Neural cell (in vitro differentiated cells): Measurements from ENCODE around the gene PIK3R6. TPM values are rescaled to one million over a fixed set of nuclear protein-coding genes. Genes with fewer than 3 reads are reported as not detected.

Experiments used
- H2AFZ ChIP-seq: fragments of 200-600, 300-800 bp; sonication (generic), shearing (Covaris generic); 2 replicates; pipeline ENCODE4 v1.6.0; 2014; ENCODE audit warnings: low read depth, mild to moderate bottlenecking, antibody characterized with exemption, low read length, moderate library complexity
- H3F3A ChIP-seq: fragments of 200-600 bp; shearing (Covaris generic); 2 replicates; pipeline ENCODE4 v1.6.1; 2016; ENCODE audit warnings: mild to moderate bottlenecking, moderate library complexity, mixed read lengths, antibody characterized with exemption, low read length; ENCODE audit not compliant: insufficient read depth, poor library complexity, severe bottlenecking
- H3K27ac ChIP-seq: fragments of 200-600, 300-800 bp; sonication (generic), shearing (Covaris generic); 2 replicates; pipeline ENCODE4 v1.5.1; 2014; ENCODE audit warnings: mild to moderate bottlenecking, low read length, moderate library complexity
- H3K27me3 ChIP-seq: fragments of 300-800, 200-600 bp; sonication (generic), shearing (Covaris generic); 2 replicates; pipeline ENCODE4 v1.6.0; 2014; ENCODE audit warnings: mild to moderate bottlenecking, low read depth, low read length, moderate library complexity; ENCODE audit not compliant: insufficient read depth
- H3K36me3 ChIP-seq: fragments of 300-800, 200-600 bp; sonication (generic), shearing (Covaris generic); 2 replicates; pipeline ENCODE4 v1.5.1; 2014; ENCODE audit warnings: mild to moderate bottlenecking, antibody characterized with exemption, low read length, moderate library complexity; ENCODE audit not compliant: insufficient read depth
- H3K4me2 ChIP-seq: fragments of 300-800, 200-600 bp; sonication (generic), shearing (Covaris generic); 2 replicates; pipeline ENCODE4 v1.6.0; 2014; ENCODE audit warnings: mild to moderate bottlenecking, low read length
- H3K4me3 ChIP-seq: fragments of 300-800, 200-600 bp; sonication (generic), shearing (Covaris generic); 2 replicates; pipeline ENCODE4 v1.5.1; 2014; ENCODE audit warnings: mild to moderate bottlenecking, low read length, moderate library complexity
- H3K79me2 ChIP-seq: fragments of 200-600 bp; shearing (Covaris generic); replicated peaks from 2 replicates; pipeline ENCODE4 v1.6.0; 2014; ENCODE audit warnings: mild to moderate bottlenecking, low read length, moderate library complexity; ENCODE audit not compliant: insufficient read depth
- H3K9ac ChIP-seq: fragments of 300-800, 200-600 bp; sonication (generic), shearing (Covaris generic); 2 replicates; pipeline ENCODE4 v1.6.1; 2016; ENCODE audit warnings: mild to moderate bottlenecking, low read length, mixed read lengths
- H3K9me2 ChIP-seq: fragments of 200-600 bp; shearing (Covaris generic); 2 replicates; pipeline ENCODE4 v1.6.1; 2016; ENCODE audit warnings: mild to moderate bottlenecking, low read length, mixed read lengths; ENCODE audit not compliant: insufficient read depth
- H3K9me3 ChIP-seq: fragments of 200-600, 300-800 bp; sonication (generic), shearing (Covaris generic); 2 replicates; pipeline ENCODE4 v1.6.1; 2016; ENCODE audit warnings: mild to moderate bottlenecking, mixed run types, low read length, moderate library complexity, mixed read lengths
- H4K20me1 ChIP-seq: fragments of 200-600 bp; shearing (Covaris generic); 2 replicates; pipeline ENCODE4 v1.6.1; 2016; ENCODE audit warnings: mild to moderate bottlenecking, mixed run types; ENCODE audit not compliant: insufficient read depth
- EP300 ChIP-seq: fragments of 450-650 bp; conservative IDR thresholded peaks from 2 replicates; pipeline ENCODE4 v1.6.1; 2014; ENCODE audit warnings: antibody characterized with exemption, mild to moderate bottlenecking, moderate library complexity; ENCODE audit not compliant: poor library complexity, severe bottlenecking
- EZH2 ChIP-seq: fragments of 200-600, 300-800 bp; shearing (Covaris generic), sonication (generic); IDR thresholded peaks from 2 replicates; pipeline ENCODE4 v1.6.1; 2014; ENCODE audit warnings: antibody characterized with exemption, low read length, borderline replicate concordance, mild to moderate bottlenecking; ENCODE audit not compliant: insufficient read depth, poor library complexity, severe bottlenecking
- MXI1 ChIP-seq: fragments of 450-650 bp; conservative IDR thresholded peaks from 2 replicates; pipeline ENCODE4 v1.6.1; 2014; ENCODE audit warnings: antibody characterized with exemption, mild to moderate bottlenecking; ENCODE audit not compliant: poor library complexity, severe bottlenecking
- POLR2AphosphoS5 ChIP-seq: IDR thresholded peaks from 2 replicates; pipeline ENCODE4 v1.6.1; 2012
- RAD21 ChIP-seq: fragments of 450-650 bp; conservative IDR thresholded peaks from 2 replicates; pipeline ENCODE4 v1.6.1; 2014; ENCODE audit warnings: antibody characterized with exemption, mild to moderate bottlenecking, moderate library complexity
- SMC3 ChIP-seq: fragments of 450-650 bp; conservative IDR thresholded peaks from 2 replicates; pipeline ENCODE4 v1.6.1; 2014; ENCODE audit warnings: antibody characterized with exemption, mild to moderate bottlenecking, moderate library complexity; ENCODE audit not compliant: poor library complexity
- TAF1 ChIP-seq: IDR thresholded peaks from 2 replicates; pipeline ENCODE4 v1.6.1; 2012; ENCODE audit warnings: low read depth
- polyA plus RNA-seq: library from polyadenylated mRNA; depleted of rRNA; stranded (reverse); fragments of >200 nt; gene quantifications from 2 replicates; pipeline ENCODE4 v1.2.3, GENCODE V29; 2014
- TF ChIP-seq, protein P1 (sequence below): IDR thresholded peaks from 2 replicates; pipeline ENCODE4 v1.6.1; 2012; ENCODE audit warnings: borderline replicate concordance
- TF ChIP-seq, protein P2 (sequence below): fragments of 450-650 bp; IDR thresholded peaks from 2 replicates; pipeline ENCODE4 v1.5.1; 2014; ENCODE audit warnings: antibody characterized with exemption, mild to moderate bottlenecking, moderate library complexity; ENCODE audit not compliant: poor library complexity, severe bottlenecking

Gene PIK3R6
- polyA plus RNA-seq, 1 donor from 2014 or later: not detected

DNA sequence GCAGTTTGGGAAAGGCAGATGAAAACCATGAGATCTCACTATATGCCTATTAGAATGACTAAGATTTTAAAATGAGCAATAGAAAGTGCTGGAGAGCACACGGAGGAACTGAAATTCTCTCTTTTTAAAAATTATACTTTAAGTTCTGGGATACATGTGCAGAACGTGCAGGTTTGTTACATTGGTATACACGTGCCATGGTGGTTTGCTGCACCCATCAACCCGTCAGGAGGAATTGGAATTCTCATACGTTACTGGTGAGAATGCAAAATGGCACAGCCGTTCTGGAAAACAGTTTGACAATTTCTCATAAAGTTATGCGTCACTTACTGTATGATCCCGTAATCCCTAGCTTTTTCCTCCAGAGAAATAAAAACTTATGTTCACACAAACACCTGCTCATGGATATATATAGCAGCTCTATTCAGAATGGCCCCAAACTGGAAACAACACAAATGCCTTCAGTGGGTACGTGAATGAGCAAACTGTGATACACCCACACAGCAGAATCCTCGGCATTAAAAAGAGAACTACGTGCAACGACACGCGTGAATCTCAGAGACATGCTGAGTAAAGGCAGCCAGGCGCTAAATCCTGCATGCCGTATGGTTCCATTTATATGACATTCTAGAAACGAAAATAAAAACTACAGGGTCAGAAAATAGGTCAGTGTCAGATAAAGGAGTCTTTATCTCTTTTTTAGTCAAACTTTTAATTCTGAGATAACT is 11.8 kb downstream of the PIK3R6 start:
- Histone ChIP-seq H3K36me3 (no peaks in the 10 kb centered on the region), H3K79me2 (no peaks in the 10 kb centered on the region)
- TF ChIP-seq EP300: no peak
- no peak for TF ChIP-seq SMC3
- no peak for TF ChIP-seq EZH2
- TF ChIP-seq, protein P1, sequence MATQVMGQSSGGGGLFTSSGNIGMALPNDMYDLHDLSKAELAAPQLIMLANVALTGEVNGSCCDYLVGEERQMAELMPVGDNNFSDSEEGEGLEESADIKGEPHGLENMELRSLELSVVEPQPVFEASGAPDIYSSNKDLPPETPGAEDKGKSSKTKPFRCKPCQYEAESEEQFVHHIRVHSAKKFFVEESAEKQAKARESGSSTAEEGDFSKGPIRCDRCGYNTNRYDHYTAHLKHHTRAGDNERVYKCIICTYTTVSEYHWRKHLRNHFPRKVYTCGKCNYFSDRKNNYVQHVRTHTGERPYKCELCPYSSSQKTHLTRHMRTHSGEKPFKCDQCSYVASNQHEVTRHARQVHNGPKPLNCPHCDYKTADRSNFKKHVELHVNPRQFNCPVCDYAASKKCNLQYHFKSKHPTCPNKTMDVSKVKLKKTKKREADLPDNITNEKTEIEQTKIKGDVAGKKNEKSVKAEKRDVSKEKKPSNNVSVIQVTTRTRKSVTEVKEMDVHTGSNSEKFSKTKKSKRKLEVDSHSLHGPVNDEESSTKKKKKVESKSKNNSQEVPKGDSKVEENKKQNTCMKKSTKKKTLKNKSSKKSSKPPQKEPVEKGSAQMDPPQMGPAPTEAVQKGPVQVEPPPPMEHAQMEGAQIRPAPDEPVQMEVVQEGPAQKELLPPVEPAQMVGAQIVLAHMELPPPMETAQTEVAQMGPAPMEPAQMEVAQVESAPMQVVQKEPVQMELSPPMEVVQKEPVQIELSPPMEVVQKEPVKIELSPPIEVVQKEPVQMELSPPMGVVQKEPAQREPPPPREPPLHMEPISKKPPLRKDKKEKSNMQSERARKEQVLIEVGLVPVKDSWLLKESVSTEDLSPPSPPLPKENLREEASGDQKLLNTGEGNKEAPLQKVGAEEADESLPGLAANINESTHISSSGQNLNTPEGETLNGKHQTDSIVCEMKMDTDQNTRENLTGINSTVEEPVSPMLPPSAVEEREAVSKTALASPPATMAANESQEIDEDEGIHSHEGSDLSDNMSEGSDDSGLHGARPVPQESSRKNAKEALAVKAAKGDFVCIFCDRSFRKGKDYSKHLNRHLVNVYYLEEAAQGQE: no peak
- TF ChIP-seq, protein P2, sequence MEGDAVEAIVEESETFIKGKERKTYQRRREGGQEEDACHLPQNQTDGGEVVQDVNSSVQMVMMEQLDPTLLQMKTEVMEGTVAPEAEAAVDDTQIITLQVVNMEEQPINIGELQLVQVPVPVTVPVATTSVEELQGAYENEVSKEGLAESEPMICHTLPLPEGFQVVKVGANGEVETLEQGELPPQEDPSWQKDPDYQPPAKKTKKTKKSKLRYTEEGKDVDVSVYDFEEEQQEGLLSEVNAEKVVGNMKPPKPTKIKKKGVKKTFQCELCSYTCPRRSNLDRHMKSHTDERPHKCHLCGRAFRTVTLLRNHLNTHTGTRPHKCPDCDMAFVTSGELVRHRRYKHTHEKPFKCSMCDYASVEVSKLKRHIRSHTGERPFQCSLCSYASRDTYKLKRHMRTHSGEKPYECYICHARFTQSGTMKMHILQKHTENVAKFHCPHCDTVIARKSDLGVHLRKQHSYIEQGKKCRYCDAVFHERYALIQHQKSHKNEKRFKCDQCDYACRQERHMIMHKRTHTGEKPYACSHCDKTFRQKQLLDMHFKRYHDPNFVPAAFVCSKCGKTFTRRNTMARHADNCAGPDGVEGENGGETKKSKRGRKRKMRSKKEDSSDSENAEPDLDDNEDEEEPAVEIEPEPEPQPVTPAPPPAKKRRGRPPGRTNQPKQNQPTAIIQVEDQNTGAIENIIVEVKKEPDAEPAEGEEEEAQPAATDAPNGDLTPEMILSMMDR: no peak
- TF ChIP-seq POLR2AphosphoS5: no peak
- TF ChIP-seq RAD21: no peak
- TF ChIP-seq TAF1: no peak
- TF ChIP-seq MXI1: no peak

DNA sequence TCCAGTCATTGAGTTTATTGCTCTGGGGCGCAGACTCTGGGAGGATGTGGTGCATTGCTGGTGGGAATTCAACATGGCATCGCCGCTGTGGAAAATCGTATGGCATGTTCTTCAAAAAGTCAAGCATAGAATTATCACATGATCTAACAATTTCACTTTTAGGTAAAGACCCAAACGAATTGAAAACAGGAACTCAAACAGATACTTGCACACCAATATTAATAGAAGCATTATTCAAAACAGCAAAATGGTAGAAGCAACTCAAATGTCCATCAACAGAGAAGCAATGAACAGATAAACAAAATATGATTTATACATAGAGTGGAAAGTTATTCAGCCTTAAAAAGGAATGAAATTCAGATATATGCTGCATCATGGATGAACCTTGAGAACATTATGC is 15.9 kb downstream of the PIK3R6 start:
- H3K4me2 ChIP-seq: no peak overlapping the region
- H3K27ac ChIP-seq: no peak overlapping the region
- H3K9ac ChIP-seq: no peak overlapping the region
- no peak overlapping the region for H3K4me3 ChIP-seq
- TF ChIP-seq SMC3 (no peak), TAF1 (no peak), EP300 (no peak), POLR2AphosphoS5 (no peak), RAD21 (no peak), MXI1 (no peak), EZH2 (no peak)
- TF ChIP-seq, protein P1: no peak
- TF ChIP-seq, protein P2: no peak
- H3K27me3 ChIP-seq: no peaks in the 10 kb centered on the region
- no peaks in the 10 kb centered on the region for H3K36me3 ChIP-seq
- no peak overlapping the region for H2AFZ ChIP-seq
- no peaks in the 10 kb centered on the region for H3K79me2 ChIP-seq
- H3F3A ChIP-seq: no peaks in the 10 kb centered on the region
- H4K20me1 ChIP-seq: no peaks in the 10 kb centered on the region
- H3K9me3 ChIP-seq: no peaks in the 10 kb centered on the region
- no peaks in the 10 kb centered on the region for H3K9me2 ChIP-seq

More for the DNA sequence above, 11.8 kb downstream of the PIK3R6 start:
- Histone ChIP-seq H3K27ac (no peak overlapping the region), H3F3A (no peaks in the 10 kb centered on the region), H3K4me2 (no peak overlapping the region), H3K27me3 (no peaks in the 10 kb centered on the region), H3K4me3 (no peak overlapping the region), H3K9me2 (no peaks in the 10 kb centered on the region), H3K9ac (no peak overlapping the region), H4K20me1 (no peaks in the 10 kb centered on the region), H2AFZ (no peak overlapping the region), H3K9me3 (no peaks in the 10 kb centered on the region)
